ENCODE data around the gene ZNF467.

Gene ZNF467

DNA sequence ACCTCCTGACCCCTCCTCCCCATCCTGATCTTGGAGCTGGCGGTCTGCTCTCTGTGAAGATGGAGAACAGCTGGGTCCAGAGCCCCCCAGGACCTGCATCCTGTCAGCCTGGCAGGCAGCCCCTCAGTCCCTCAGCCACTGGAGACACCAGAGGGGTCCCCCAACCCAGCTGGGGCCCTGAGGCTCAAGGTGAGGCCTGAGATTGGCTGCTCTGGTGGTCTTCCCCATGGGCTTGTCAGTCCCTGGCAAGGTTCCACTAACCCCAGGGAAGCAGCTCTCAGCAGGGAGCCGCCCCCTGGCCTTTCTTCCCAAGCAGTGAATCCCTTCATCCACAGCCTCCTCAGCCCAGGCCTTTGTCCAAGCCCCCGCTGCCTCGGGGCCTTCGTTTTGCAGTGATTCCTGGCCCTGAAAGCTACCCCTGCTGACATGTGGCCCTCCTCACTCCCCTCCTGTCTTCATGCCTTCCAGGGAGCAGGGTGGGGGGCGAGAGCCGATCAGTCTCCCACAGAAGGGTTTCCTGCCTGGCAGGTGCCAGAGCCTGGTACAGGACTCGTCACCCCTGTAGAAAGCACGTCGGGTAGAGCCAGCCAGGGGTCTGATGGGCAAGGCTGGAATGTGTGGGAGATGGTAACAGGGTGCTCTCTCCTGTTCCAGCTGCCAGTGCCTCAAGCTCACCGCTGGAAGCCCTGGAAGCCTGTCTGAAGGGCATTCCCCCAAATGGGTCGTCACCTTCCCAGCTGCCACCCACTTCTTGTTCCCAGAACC lies 48.5 kb downstream of the ZNF467 start:
- TF ChIP-seq FOXP2 (optimal IDR thresholded peaks at IDR 0.05; ENCODE audit: borderline replicate concordance, extremely low read depth, extremely low read length, insufficient read depth) (no peak), SIN3A (IDR thresholded peaks at IDR 0.05; ENCODE audit: borderline replicate concordance, insufficient read depth, low read length) (no peak), TAF1 (IDR thresholded peaks at IDR 0.05; ENCODE audit: borderline replicate concordance, insufficient read depth, low read length) (no peak), POLR2AphosphoS5 (IDR thresholded peaks at IDR 0.05; ENCODE audit: low read depth, low read length) (no peak)
- TF ChIP-seq, protein P1, sequence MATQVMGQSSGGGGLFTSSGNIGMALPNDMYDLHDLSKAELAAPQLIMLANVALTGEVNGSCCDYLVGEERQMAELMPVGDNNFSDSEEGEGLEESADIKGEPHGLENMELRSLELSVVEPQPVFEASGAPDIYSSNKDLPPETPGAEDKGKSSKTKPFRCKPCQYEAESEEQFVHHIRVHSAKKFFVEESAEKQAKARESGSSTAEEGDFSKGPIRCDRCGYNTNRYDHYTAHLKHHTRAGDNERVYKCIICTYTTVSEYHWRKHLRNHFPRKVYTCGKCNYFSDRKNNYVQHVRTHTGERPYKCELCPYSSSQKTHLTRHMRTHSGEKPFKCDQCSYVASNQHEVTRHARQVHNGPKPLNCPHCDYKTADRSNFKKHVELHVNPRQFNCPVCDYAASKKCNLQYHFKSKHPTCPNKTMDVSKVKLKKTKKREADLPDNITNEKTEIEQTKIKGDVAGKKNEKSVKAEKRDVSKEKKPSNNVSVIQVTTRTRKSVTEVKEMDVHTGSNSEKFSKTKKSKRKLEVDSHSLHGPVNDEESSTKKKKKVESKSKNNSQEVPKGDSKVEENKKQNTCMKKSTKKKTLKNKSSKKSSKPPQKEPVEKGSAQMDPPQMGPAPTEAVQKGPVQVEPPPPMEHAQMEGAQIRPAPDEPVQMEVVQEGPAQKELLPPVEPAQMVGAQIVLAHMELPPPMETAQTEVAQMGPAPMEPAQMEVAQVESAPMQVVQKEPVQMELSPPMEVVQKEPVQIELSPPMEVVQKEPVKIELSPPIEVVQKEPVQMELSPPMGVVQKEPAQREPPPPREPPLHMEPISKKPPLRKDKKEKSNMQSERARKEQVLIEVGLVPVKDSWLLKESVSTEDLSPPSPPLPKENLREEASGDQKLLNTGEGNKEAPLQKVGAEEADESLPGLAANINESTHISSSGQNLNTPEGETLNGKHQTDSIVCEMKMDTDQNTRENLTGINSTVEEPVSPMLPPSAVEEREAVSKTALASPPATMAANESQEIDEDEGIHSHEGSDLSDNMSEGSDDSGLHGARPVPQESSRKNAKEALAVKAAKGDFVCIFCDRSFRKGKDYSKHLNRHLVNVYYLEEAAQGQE (IDR thresholded peaks at IDR 0.05; ENCODE audit: insufficient read depth in 1 of 2, low read depth in 2 of 2, low read length in 2 of 2) = no peak

DNA sequence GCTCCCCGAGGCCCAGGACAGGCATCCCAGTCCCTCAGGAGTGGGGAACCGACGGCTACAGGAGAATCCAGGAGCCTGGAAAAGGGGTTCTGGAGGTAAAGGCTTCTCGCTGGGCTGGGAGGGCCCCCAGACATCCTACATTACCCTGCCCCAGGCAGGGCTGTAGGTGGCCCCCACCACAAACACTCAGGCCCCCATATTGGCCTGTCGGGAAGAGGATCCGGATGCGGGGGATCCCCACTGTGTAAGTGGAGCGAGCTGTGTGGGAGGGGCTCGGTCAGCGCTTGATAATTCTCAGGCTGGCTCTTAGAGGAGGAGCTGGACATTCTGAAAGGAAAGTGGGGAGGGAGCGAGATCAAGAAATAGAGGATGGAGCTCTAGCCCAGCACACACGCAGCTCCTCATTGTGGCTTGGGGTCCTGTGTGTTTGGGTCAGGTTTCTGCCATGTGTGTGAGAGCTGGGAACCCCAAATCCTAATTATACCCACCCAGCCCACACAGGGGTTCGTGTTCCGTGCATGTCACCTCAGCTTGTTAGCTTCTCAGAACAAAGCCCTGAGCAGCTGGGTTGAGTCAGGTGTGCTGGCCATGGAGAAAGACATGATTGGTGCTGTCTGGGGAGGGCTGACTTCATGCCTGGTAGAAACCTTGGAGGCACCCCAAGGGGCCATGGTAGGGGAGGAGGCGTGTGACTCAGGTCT lies 49.4 kb downstream of the ZNF467 start:
- TF ChIP-seq TAF1 (IDR thresholded peaks at IDR 0.05; ENCODE audit: borderline replicate concordance, insufficient read depth, low read length) (no peak), SIN3A (IDR thresholded peaks at IDR 0.05; ENCODE audit: borderline replicate concordance, insufficient read depth, low read length) (no peak)

DNA sequence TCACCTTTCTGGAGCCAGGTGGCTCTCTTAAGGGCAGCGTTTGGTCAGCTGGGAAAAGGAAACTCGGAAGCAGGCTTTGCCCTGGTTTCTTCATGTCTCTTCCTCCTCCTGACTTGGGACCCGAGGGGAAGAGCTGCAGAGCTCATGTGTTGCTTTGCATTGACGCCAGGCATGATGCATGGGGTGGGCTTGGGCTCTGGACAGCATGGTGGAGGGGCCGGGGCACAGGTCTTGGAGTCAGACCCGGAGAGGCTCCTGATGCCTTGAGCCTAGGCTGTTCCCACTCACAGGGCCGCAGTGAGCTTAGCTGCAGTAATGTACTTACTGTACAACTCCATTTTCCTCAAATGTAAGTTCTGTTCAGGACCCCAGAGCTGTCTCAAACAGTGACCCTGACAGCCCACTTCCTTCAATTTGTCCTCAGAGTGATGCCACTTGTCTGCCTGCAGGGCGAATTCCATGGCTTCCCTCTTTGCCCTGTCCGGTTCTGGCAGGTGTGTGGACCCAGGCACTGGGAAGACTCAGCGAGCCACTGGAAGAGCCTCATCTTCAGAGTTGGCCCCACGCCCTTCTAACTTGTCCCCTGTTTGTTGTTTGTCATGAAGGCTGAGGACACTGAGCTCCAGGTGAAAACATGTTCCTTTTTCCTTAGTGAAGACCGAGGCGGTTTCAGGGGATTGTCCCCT lies 50.2 kb downstream of the ZNF467 start:
- TF ChIP-seq, protein P1 (IDR thresholded peaks at IDR 0.05; ENCODE audit: insufficient read depth in 1 of 2, low read depth in 2 of 2, low read length in 2 of 2) = no peak
- TF ChIP-seq SIN3A (IDR thresholded peaks at IDR 0.05; ENCODE audit: borderline replicate concordance, insufficient read depth, low read length) (no peak), TAF1 (IDR thresholded peaks at IDR 0.05; ENCODE audit: borderline replicate concordance, insufficient read depth, low read length) (no peak), POLR2AphosphoS5 (IDR thresholded peaks at IDR 0.05; ENCODE audit: low read depth, low read length) (no peak), FOXP2 (optimal IDR thresholded peaks at IDR 0.05; ENCODE audit: borderline replicate concordance, extremely low read depth, extremely low read length, insufficient read depth) (no peak)

DNA sequence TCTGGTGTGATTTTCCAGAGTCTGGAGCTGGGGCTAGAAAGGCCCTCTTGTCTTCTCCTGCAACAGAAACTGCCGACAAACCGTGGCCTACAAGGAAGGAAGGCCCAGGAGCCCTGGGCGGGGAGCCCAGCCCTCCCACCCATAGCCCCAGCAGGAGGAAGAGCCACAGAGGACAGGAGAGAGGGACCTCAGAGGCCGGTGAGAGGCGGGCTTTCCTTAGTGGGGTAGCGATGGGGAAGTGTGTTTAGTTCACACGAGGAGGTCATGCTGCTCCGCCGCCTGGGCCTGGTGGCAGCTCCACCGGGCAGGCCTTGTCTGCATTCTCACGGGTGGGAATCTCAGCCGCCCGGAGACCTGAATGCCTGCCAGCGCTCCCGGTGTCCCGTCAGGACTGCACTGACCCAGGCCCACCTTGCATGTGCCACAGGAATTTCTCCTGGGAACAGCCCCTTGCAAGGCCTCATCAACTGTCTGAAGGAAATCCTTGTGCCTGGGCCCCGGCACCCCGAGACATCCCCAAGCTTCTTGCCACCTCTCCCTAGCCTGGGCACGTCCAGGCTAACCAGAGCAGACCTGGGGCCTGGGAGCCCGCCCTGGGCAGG lies 50.9 kb downstream of the ZNF467 start:
- TF ChIP-seq POLR2AphosphoS5 (IDR thresholded peaks at IDR 0.05; ENCODE audit: low read depth, low read length) (no peak), SIN3A (IDR thresholded peaks at IDR 0.05; ENCODE audit: borderline replicate concordance, insufficient read depth, low read length) (no peak), TAF1 (IDR thresholded peaks at IDR 0.05; ENCODE audit: borderline replicate concordance, insufficient read depth, low read length) (no peak), FOXP2 (optimal IDR thresholded peaks at IDR 0.05; ENCODE audit: borderline replicate concordance, extremely low read depth, extremely low read length, insufficient read depth) (no peak)
- TF ChIP-seq, protein P1 (IDR thresholded peaks at IDR 0.05; ENCODE audit: insufficient read depth in 1 of 2, low read depth in 2 of 2, low read length in 2 of 2) = no peak

DNA sequence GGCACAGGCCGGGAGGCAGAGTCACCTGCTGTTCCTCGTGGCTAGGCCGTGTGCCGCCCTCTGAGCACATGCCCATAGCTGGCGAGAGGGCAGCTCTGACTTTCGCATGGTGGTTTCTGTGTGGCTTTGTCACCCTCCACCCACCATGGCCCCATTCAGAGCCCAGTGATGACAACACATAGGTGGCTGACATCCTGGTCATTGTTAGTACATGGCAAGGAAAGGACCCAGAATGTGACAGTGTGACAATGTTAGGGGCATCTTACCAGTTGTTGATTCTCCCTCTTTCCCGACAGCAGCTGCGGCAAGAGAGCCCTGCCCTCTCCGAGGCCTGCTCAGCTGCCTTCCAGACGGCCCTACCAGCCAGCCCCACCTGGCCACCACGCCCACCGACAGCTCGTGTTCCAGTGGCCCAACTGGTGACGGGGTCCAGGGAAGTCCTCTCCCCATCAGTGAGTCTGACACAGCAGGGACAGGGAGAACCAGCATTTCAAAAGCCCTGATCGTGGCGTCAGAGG lies 52.2 kb downstream of the ZNF467 start:
- TF ChIP-seq, protein P1 (IDR thresholded peaks at IDR 0.05; ENCODE audit: insufficient read depth in 1 of 2, low read depth in 2 of 2, low read length in 2 of 2) = no peak
- TF ChIP-seq FOXP2 (optimal IDR thresholded peaks at IDR 0.05; ENCODE audit: borderline replicate concordance, extremely low read depth, extremely low read length, insufficient read depth) (no peak), POLR2AphosphoS5 (IDR thresholded peaks at IDR 0.05; ENCODE audit: low read depth, low read length) (no peak), SIN3A (IDR thresholded peaks at IDR 0.05; ENCODE audit: borderline replicate concordance, insufficient read depth, low read length) (no peak), TAF1 (IDR thresholded peaks at IDR 0.05; ENCODE audit: borderline replicate concordance, insufficient read depth, low read length) (no peak)
